H1 (cell line): ENCODE measurements around the gene DBNL. TPM values are rescaled to one million over a fixed set of nuclear protein-coding genes. Genes with fewer than 3 reads are reported as not detected.
"Not testable (repeated sequence)": the region's sequence is repeated elsewhere in the genome, so short reads cannot be mapped to it uniquely, and the experiment has no call there.

Experiments used
- CTCF ChIA-PET: fragments of 300-600 bp; sonication (Branson Sonifier 250); formaldehyde crosslinking; loops from one replicate; lab custom pipeline; 2021; ENCODE audit not compliant: partially characterized antibody; lab: Charles Lee
- POLR2A ChIA-PET: fragments of 300-600 bp; sonication (Branson Sonifier 250); formaldehyde crosslinking; loops from one replicate; lab custom pipeline; 2021; ENCODE audit warnings: inconsistent platforms; ENCODE audit not compliant: partially characterized antibody; lab: Charles Lee
- DNase-seq, 2 experiments: peaks; one replicate each; pipeline versions ENCODE4 v3.0.0 to v3.0.0-alpha.2; 2010 to 2022; ENCODE audit warnings: low spot score in 2 of 2, low read depth in 1 of 2, mixed read lengths in 1 of 2
- FAIRE-seq: peaks from 2 replicates; lab custom pipeline; 2011; peaks lifted over from hg19 to GRCh38; lab: Jason Lieb, UNC
- H2AFZ ChIP-seq: 2 replicates; pipeline ENCODE4 v1.8.1; 2012; ENCODE audit warnings: low read length, inconsistent platforms
- H2AK5ac ChIP-seq: 2 replicates; pipeline ENCODE4 v1.6.1; 2013; ENCODE audit warnings: low read depth, low read length
- H2BK120ac ChIP-seq: replicated peaks from 2 replicates; pipeline ENCODE3; 2013; ENCODE audit warnings: low read depth, low read length, inconsistent platforms
- H2BK12ac ChIP-seq: 2 replicates; pipeline ENCODE4 v1.6.1; 2013; ENCODE audit warnings: low read depth, low read length
- H2BK15ac ChIP-seq: 2 replicates; pipeline ENCODE4 v1.6.1; 2013; ENCODE audit warnings: low read length
- H2BK20ac ChIP-seq: 2 replicates; pipeline ENCODE4 v1.6.1; 2013; ENCODE audit warnings: low read length
- H2BK5ac ChIP-seq: 2 replicates; pipeline ENCODE4 v1.6.1; 2013; ENCODE audit warnings: low read depth, low read length
- H3K14ac ChIP-seq: 2 replicates; pipeline ENCODE4 v1.6.1; 2013; ENCODE audit warnings: inconsistent platforms; ENCODE audit not compliant: insufficient read length
- H3K18ac ChIP-seq: 2 replicates; pipeline ENCODE4 v1.6.1; 2013; ENCODE audit warnings: low read length; ENCODE audit errors: extremely low read depth
- H3K23ac ChIP-seq: 2 replicates; pipeline ENCODE4 v1.6.1; 2013; ENCODE audit warnings: inconsistent platforms; ENCODE audit not compliant: insufficient read length
- H3K23me2 ChIP-seq: 2 replicates; pipeline ENCODE4 v1.6.1; 2013; ENCODE audit warnings: low read depth, low read length
- H3K27ac ChIP-seq: 2 replicates; pipeline ENCODE4 v1.6.1; 2011; ENCODE audit warnings: low read depth, low read length, inconsistent platforms
- H3K27me3 ChIP-seq, 4 experiments: replicated peaks in 1 of 4; 1 replicate in 1 of 4; 2 replicates in 3 of 4; pipeline versions ENCODE4 v1.6.1 to v1.8.1; 2011 to 2013; ENCODE audit warnings: low read length in 3 of 4, mild to moderate bottlenecking in 3 of 4, inconsistent platforms in 2 of 4, mixed read lengths in 2 of 4, moderate library complexity in 1 of 4; ENCODE audit not compliant: control insufficient read depth in 3 of 4, insufficient read depth in 3 of 4; ENCODE audit errors: extremely low read depth in 1 of 4
- H3K36me3 ChIP-seq, 4 experiments: 2 replicates each; pipeline versions ENCODE4 v1.6.1 to v1.8.1; 2011 to 2013; ENCODE audit warnings: mild to moderate bottlenecking in 4 of 4, low read length in 3 of 4, moderate library complexity in 2 of 4, control low read depth in 1 of 4, inconsistent platforms in 1 of 4; ENCODE audit not compliant: insufficient read depth in 4 of 4, control insufficient read depth in 2 of 4
- H3K4ac ChIP-seq: replicated peaks from 2 replicates; pipeline ENCODE3; 2013; ENCODE audit warnings: low read length, low read depth, mixed read lengths, inconsistent platforms; ENCODE audit not compliant: insufficient read length
- H3K4me1 ChIP-seq, 4 experiments: replicated peaks in 1 of 4; 1 replicate in 1 of 4; 2 replicates in 3 of 4; pipeline versions ENCODE4 v1.6.1 to v1.8.1; 2011 to 2013; ENCODE audit warnings: low read length in 3 of 4, inconsistent platforms in 2 of 4, mixed read lengths in 1 of 4; ENCODE audit not compliant: insufficient read depth in 4 of 4, control insufficient read depth in 3 of 4
- H3K4me2 ChIP-seq, 2 experiments: 2 replicates each; pipeline versions ENCODE4 v1.6.1 to v1.8.1; 2011 to 2013; ENCODE audit warnings: low read depth in 2 of 2, low read length in 2 of 2, control low read depth in 1 of 2, inconsistent platforms in 1 of 2, mild to moderate bottlenecking in 1 of 2; ENCODE audit not compliant: insufficient read depth in 1 of 2
- H3K4me3 ChIP-seq, 4 experiments: fragments of 200-600, 300-600 bp in 1 of 4; sonication (generic), shearing (Covaris generic), sonication (Bioruptor Twin) in 1 of 4; 2 replicates each; pipeline versions ENCODE4 v1.5.1 to v1.8.1; 2011 to 2016; ENCODE audit warnings: low read length in 4 of 4, low read depth in 3 of 4, control low read depth in 2 of 4, inconsistent platforms in 2 of 4, mild to moderate bottlenecking in 2 of 4, mixed read lengths in 1 of 4, moderate library complexity in 1 of 4; ENCODE audit not compliant: insufficient read depth in 2 of 4; ENCODE audit errors: extremely low read depth in 1 of 4
- H3K56ac ChIP-seq: replicated peaks from 2 replicates; pipeline ENCODE3; 2013; ENCODE audit warnings: low read depth, mild to moderate bottlenecking, mixed read lengths, low read length, inconsistent platforms; ENCODE audit not compliant: insufficient read length
- H3K79me1 ChIP-seq: 2 replicates; pipeline ENCODE4 v1.6.1; 2013; ENCODE audit warnings: low read depth, low read length, control low read depth
- H3K79me2 ChIP-seq, 2 experiments: 2 replicates each; pipeline versions ENCODE4 v1.6.1 to v1.8.1; 2012 to 2013; ENCODE audit warnings: low read length in 2 of 2, mild to moderate bottlenecking in 2 of 2, inconsistent platforms in 1 of 2; ENCODE audit not compliant: insufficient read depth in 2 of 2, control insufficient read depth in 1 of 2
- H3K9ac ChIP-seq, 4 experiments: replicated peaks in 1 of 4; 1 replicate in 1 of 4; 2 replicates in 3 of 4; pipeline versions ENCODE4 v1.6.1 to v1.8.1; 2011 to 2013; ENCODE audit warnings: low read depth in 3 of 4, low read length in 3 of 4, control low read depth in 2 of 4, mild to moderate bottlenecking in 2 of 4, moderate library complexity in 2 of 4, inconsistent platforms in 1 of 4; ENCODE audit errors: extremely low read depth in 1 of 4
- H3K9me3 ChIP-seq, 2 experiments: 2 replicates each; pipeline versions ENCODE4 v1.6.1 to v1.8.1; 2012 to 2013; ENCODE audit warnings: mild to moderate bottlenecking in 2 of 2, moderate library complexity in 2 of 2, control low read depth in 1 of 2, inconsistent platforms in 1 of 2, low read depth in 1 of 2, low read length in 1 of 2, mixed read lengths in 1 of 2; ENCODE audit not compliant: insufficient read depth in 2 of 2
- H4K20me1 ChIP-seq, 2 experiments: replicated peaks in 1 of 2; 2 replicates each; pipeline versions ENCODE3 to v1.8.1; 2011 to 2013; ENCODE audit warnings: inconsistent platforms in 2 of 2, low read length in 2 of 2, mild to moderate bottlenecking in 1 of 2; ENCODE audit not compliant: insufficient read depth in 2 of 2, control insufficient read depth in 1 of 2
- H4K5ac ChIP-seq: 2 replicates; pipeline ENCODE4 v1.6.1; 2013; ENCODE audit warnings: low read length, low read depth, mixed read lengths, inconsistent platforms; ENCODE audit not compliant: insufficient read length
- H4K8ac ChIP-seq: 2 replicates; pipeline ENCODE4 v1.8.0; 2013; ENCODE audit warnings: mild to moderate bottlenecking, moderate library complexity, low read length, inconsistent platforms; ENCODE audit not compliant: insufficient read depth; ENCODE audit errors: extremely low read depth
- H4K91ac ChIP-seq: replicated peaks from 2 replicates; pipeline ENCODE3; 2013; ENCODE audit warnings: low read length, mixed read lengths, inconsistent platforms; ENCODE audit not compliant: insufficient read length
- MAX ChIP-seq: IDR thresholded peaks from 2 replicates; pipeline ENCODE4 v1.6.1; 2012; ENCODE audit warnings: inconsistent platforms
- WGBS, 2 experiments: shearing (Covaris generic) in 1 of 2; methylation state at CpG; one replicate each; pipeline versions ENCODE4 v1.1.6 to v1.1.7; 2013 to 2015; ENCODE audit warnings: low lambda C conversion rate in 2 of 2, mixed read lengths in 2 of 2, inconsistent platforms in 1 of 2, low coverage in 1 of 2, missing lambda C conversion rate in 1 of 2; ENCODE audit not compliant: insufficient replicate concordance in 2 of 2, insufficient coverage in 1 of 2, insufficient read length in 1 of 2; ENCODE audit errors: extremely low coverage in 1 of 2, missing lambda C conversion rate in 1 of 2; 5-methylcytosine and 5-hydroxymethylcytosine counted together
- polyA plus RNA-seq, 7 experiments: library from polyadenylated mRNA; depleted of rRNA in 3 of 7; stranded (reverse) in 5 of 7; unstranded in 2 of 7; fragments of >200 nt in 5 of 7; fragments of 200-250 nt in 2 of 7; gene quantifications; 1 replicate in 5 of 7; 2 replicates in 1 of 7; 4 replicates in 1 of 7; pipeline versions ENCODE4 v1.2.1 to v1.2.3, GENCODE V29; 2011 to 2013; ENCODE audit warnings: missing spikeins in 2 of 7, mixed read lengths in 2 of 7
- total RNA-seq: library from RNA; stranded (reverse); fragmentation: NEBNext Ultra II Directional; extraction: Animal tissue kit (Norgen Biotek cat#: 25700); gene quantifications from 2 replicates; pipeline ENCODE4 v1.2.1, GENCODE V29; 2021
- TF ChIP-seq, protein P1 (sequence below): IDR thresholded peaks from 2 replicates; pipeline ENCODE4 v1.6.1; 2012; ENCODE audit warnings: inconsistent platforms

DBNL gene
- total and polyA plus RNA-seq, 2 of the 8 experiments (the other 6 are each of a cell fraction or from before 2014, with no cell fraction given): 30.9 to 56.6 TPM

DNA sequence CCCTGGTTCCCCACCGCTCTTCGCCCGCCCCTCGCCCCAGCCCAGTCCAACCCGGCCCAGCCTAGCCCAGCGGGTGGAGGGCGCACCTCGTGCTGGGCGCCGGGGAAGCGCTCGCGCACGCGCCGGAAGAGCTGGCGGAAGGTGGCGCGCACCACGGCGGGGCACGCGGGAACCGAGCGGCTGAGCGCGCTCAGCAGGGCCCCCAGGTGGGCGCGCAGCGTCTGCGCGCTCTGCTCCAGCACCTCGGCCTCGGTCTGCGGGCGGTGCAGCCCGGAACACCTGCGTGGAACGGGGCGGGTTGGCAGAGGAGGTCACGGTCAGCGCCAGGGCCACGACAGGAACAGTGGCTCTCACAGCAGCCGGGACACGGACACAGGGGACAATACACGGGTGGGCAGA, 4.0 kb upstream of the DBNL start:
- Histone ChIP-seq H3K4me2 (peak overlapping the region; percentile 49 to 62), H3K4me3 (peak overlapping the region in 3 of 4 experiments; percentile 17 to 50 (median 23); a peak in 7 of 8 replicates), H3K23me2 (peaks cover 15% of the 10 kb centered on the region), H3K18ac (peak overlapping the region; percentile 83)
- H3K9me3 ChIP-seq, H2AK5ac ChIP-seq, H2BK12ac ChIP-seq, H3K56ac ChIP-seq, H2BK120ac ChIP-seq, H3K27ac ChIP-seq, POLR2A ChIA-PET, H2AFZ ChIP-seq, H4K8ac ChIP-seq, H3K4ac ChIP-seq, H3K14ac ChIP-seq, CTCF ChIA-PET, H3K23ac ChIP-seq, H3K36me3 ChIP-seq, H3K4me1 ChIP-seq, H2BK20ac ChIP-seq, H3K79me2 ChIP-seq, H3K9ac ChIP-seq, H4K91ac ChIP-seq, H3K27me3 ChIP-seq, H4K20me1 ChIP-seq, H3K79me1 ChIP-seq, H2BK5ac ChIP-seq, H4K5ac ChIP-seq, FAIRE-seq, H2BK15ac ChIP-seq: not testable (repeated sequence)
- peak in 1 of 2 experiments; percentile 58 for DNase-seq
- peak; percentile 53; the same call in 1 of the 2 replicates for TF ChIP-seq MAX
- TF ChIP-seq, protein P1, sequence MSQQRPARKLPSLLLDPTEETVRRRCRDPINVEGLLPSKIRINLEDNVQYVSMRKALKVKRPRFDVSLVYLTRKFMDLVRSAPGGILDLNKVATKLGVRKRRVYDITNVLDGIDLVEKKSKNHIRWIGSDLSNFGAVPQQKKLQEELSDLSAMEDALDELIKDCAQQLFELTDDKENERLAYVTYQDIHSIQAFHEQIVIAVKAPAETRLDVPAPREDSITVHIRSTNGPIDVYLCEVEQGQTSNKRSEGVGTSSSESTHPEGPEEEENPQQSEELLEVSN: peak; percentile 45
- 0% methylated on average over 2 of the region's 46 CpGs; no CpG with 5 or more reads in 1 of the 2 experiments for WGBS, 2 experiments
